Body of pancreas (tissue), 4 donors: Measurements from ENCODE around the gene CCL8.

Experiments
- CTCF ChIP-seq, 7 experiments: fragments of 450-650 bp in 4 of 7; fragments of 200-600 bp in 3 of 7; sonication (generic) in 3 of 7; IDR thresholded peaks; one replicate each; pipeline ENCODE4 v1.5.1; 2016 to 2019; ENCODE audit warnings: antibody characterized with exemption in 7 of 7
- POLR2A ChIP-seq, 3 donors: fragments of 450-650 bp; IDR thresholded peaks; one replicate each; pipeline ENCODE4 v1.6.1; 2016; ENCODE audit warnings: antibody characterized with exemption in 3 of 3, mild to moderate bottlenecking in 2 of 3

DNA sequence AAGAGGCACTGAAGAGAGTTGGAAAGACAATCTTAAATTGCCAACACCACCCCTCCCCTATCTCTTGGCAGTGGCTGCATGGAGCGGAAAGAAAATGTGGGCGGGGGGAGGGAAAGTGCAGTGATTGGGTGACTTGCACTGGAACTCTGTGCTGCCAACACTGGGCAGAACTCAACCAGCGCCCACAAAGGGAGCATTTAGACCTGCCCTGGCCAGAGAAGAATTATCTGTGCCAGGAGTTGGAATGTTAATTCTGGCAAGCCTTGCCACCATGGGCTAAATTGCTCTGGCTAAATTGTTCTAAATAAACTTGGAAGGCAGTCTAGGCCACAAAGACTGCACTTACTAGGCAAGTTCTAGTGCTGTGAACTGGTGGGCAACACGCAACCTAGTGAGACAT is 30.5 kb downstream of the CCL8 start:
- no peak for TF ChIP-seq CTCF (IDR thresholded peaks at IDR 0.05)
- TF ChIP-seq POLR2A (IDR thresholded peaks at IDR 0.05): no peak
